Measurements from ENCODE around the gene ZNF341. TPM values are rescaled to one million over a fixed set of nuclear protein-coding genes. Genes with fewer than 3 reads are reported as not detected.

Gene ZNF341
- total and polyA plus RNA-seq, 9 of the 15 experiments (the other 6 are each of a cell fraction or from before 2014, with no cell fraction given): 0.08 to 2.6 (median 1.0) TPM

DNA sequence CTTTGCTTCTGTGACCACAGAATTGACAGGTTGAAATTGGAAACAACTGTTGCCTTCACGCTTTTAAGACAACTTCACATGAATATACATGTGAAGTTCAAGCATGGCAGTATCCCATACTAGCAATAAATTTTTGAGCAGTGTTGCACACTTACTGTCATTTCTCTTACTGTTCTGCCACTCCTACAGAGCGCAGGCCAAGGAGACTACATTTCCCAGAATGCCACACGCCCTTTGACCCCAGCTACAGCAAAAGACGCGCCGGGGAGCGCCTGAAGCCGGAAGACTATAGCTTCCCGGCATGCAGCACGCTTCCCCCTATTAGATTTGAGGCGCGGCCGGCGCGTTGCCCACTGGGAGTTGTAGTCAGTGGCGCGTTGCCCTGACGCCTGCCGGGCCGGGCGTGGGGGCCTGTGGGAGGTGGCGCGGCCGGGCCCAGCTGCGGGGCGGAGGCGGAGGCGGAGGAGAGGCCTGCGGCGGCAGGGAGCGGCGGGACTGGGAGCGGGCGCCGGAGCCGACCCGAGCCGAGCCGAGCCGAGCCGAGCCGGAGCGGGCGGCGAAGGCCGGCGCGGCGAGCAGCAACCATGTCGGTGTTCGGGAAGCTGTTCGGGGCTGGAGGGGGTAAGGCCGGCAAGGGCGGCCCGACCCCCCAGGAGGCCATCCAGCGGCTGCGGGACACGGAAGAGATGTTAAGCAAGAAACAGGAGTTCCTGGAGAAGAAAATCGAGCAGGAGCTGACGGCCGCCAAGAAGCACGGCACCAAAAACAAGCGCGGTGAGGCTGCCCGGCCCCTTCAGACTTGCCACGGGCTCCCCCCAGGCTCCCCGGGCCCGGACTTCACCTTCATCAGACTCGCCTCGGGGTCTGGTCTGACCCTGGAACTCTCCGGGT is 79.3 kb downstream of the ZNF341 start, which contains the start of gene CHMP4B (continued):
- TF ChIP-seq, protein P1, sequence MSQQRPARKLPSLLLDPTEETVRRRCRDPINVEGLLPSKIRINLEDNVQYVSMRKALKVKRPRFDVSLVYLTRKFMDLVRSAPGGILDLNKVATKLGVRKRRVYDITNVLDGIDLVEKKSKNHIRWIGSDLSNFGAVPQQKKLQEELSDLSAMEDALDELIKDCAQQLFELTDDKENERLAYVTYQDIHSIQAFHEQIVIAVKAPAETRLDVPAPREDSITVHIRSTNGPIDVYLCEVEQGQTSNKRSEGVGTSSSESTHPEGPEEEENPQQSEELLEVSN (IDR thresholded peaks at IDR 0.05; ENCODE audit: borderline replicate concordance in 1 of 2, extremely low read depth in 1 of 2, insufficient read depth in 1 of 2, insufficient read length in 1 of 2, low read depth in 1 of 2, low read length in 1 of 2, poor library complexity in 1 of 2, severe bottlenecking in 1 of 2): no peak
- TF ChIP-seq ZNF561 (CRISPR knock-in tag; conservative IDR thresholded peaks at IDR 0.05) (no peak), MAFG (tag; conservative IDR thresholded peaks at IDR 0.05) (no peak), HMG20B (CRISPR knock-in tag; IDR thresholded peaks at IDR 0.05) (no peak), HDAC8 (tag; IDR thresholded peaks at IDR 0.05) (peak; percentile 88), FOXJ3 (CRISPR knock-in tag; IDR thresholded peaks at IDR 0.05) (no peak), SETDB1 (IDR thresholded peaks at IDR 0.05; ENCODE audit: low read length) (no peak), SIN3B (IDR thresholded peaks at IDR 0.05; ENCODE audit: low read depth) (peak; percentile 59), MYBL2 (IDR thresholded peaks at IDR 0.05; ENCODE audit: low read depth) (no peak), MYBL2 (CRISPR knock-in tag; IDR thresholded peaks at IDR 0.05; ENCODE audit: borderline replicate concordance) (no peak), GTF2A2 (tag; IDR thresholded peaks at IDR 0.05) (no peak), CXXC5 (CRISPR knock-in tag; IDR thresholded peaks at IDR 0.05) (peak; percentile 98), BRF1 (IDR thresholded peaks at IDR 0.05; ENCODE audit: borderline replicate concordance, extremely low read depth, insufficient read length) (no peak), JUNB (CRISPR knock-in tag; conservative IDR thresholded peaks at IDR 0.05) (no peak), DIDO1 (tag; IDR thresholded peaks at IDR 0.05; ENCODE audit: low read depth) (peak; percentile 78; the same call in 1 of the 2 replicates)
- TF ChIP-seq, protein P2, sequence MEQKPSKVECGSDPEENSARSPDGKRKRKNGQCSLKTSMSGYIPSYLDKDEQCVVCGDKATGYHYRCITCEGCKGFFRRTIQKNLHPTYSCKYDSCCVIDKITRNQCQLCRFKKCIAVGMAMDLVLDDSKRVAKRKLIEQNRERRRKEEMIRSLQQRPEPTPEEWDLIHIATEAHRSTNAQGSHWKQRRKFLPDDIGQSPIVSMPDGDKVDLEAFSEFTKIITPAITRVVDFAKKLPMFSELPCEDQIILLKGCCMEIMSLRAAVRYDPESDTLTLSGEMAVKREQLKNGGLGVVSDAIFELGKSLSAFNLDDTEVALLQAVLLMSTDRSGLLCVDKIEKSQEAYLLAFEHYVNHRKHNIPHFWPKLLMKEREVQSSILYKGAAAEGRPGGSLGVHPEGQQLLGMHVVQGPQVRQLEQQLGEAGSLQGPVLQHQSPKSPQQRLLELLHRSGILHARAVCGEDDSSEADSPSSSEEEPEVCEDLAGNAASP (IDR thresholded peaks at IDR 0.05): no peak
- TF ChIP-seq, protein P3, sequence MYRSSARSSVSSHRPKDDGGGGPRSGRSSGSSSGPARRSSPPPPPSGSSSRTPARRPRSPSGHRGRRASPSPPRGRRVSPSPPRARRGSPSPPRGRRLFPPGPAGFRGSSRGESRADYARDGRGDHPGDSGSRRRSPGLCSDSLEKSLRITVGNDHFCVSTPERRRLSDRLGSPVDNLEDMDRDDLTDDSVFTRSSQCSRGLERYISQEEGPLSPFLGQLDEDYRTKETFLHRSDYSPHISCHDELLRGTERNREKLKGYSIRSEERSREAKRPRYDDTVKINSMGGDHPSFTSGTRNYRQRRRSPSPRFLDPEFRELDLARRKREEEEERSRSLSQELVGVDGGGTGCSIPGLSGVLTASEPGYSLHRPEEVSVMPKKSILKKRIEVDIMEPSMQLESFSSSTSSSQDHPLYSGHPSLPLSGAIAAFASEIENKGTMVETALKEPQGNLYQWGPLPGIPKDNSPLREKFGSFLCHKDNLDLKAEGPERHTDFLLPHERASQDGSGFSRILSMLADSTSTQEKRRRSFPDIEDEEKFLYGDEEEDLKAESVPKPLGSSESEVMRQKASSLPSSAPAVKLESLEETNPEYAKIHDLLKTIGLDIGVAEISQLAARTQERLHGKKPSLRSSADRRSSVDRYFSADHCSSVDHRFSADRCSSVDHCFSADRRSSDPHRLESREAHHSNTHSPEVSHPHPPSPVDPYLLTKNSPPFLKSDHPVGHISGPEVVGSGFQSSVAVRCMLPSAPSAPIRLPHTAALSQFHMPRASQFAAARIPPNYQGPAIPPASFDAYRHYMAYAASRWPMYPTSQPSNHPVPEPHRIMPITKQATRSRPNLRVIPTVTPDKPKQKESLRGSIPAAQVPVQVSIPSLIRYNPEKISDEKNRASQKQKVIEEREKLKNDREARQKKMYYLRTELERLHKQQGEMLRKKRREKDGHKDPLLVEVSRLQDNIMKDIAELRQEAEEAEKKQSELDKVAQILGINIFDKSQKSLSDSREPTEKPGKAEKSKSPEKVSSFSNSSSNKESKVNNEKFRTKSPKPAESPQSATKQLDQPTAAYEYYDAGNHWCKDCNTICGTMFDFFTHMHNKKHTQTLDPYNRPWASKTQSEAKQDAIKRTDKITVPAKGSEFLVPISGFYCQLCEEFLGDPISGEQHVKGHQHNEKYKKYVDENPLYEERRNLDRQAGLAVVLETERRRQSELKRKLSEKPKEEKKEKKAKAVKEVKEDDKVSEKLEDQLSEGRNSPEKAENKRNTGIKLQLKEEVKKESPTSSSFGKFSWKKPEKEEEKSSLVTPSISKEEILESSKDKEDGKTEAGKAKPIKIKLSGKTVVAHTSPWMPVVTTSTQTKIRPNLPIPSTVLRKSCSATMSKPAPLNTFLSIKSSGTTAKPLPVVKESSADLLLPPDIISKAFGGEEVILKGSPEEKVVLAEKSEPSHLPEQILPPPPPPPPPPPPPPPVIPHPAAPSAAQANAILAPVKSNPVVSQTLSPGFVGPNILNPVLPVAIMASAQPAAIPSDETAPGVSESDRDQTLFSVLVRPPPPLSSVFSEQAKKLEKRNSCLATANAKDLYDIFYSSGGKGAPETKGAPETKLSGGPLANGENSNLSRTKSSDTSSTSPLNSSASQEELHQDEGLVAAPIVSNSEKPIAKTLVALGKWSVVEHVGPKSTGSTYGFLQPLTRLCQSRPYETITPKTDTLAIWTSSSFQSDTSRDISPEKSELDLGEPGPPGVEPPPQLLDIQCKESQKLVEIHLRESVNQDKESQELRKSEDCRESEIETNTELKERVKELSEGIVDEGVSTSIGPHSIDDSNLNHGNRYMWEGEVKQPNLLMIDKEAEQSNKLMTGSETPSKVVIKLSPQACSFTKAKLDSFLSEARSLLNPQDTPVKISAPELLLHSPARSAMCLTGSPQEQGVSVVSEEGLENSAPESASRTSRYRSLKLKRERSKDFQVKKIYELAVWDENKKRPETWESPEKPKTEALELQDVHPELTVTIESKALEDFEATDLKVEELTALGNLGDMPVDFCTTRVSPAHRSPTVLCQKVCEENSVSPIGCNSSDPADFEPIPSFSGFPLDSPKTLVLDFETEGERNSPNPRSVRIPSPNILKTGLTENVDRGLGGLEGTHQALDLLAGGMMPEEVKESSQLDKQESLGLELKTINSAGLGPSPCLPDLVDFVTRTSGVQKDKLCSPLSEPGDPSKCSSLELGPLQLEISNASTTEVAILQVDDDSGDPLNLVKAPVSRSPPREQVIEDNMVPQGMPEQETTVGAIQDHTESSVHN (IDR thresholded peaks at IDR 0.05; ENCODE audit: borderline replicate concordance in 1 of 2, low read depth in 1 of 2): no peak

Data from K562 (cell line).